GM20431 (cell line): ENCODE results near the gene SLC38A5.
"Not testable (repeated sequence)": the region's sequence is repeated elsewhere in the genome, so short reads cannot be mapped to it uniquely, and the experiment has no call there.

Experiments
- in situ Hi-C: fragments of 300-500 bp; cut with MseI, MboI; formaldehyde crosslinking; loops from one replicate; pipeline ENCODE4 v1.15.0; 2020; ENCODE audit warnings: low sequenced_read_pairs; ENCODE audit not compliant: unreplicated experiment

SLC38A5 gene

GRCh38 chrX:48471504-48471903 is 1.4 kb upstream of the SLC38A5 start:
- in situ Hi-C loops, result no loop called here

GRCh38 chrX:48470833-48471118 is 716 bp upstream of the SLC38A5 start:
- in situ Hi-C loops, result no loop called here

DNA sequence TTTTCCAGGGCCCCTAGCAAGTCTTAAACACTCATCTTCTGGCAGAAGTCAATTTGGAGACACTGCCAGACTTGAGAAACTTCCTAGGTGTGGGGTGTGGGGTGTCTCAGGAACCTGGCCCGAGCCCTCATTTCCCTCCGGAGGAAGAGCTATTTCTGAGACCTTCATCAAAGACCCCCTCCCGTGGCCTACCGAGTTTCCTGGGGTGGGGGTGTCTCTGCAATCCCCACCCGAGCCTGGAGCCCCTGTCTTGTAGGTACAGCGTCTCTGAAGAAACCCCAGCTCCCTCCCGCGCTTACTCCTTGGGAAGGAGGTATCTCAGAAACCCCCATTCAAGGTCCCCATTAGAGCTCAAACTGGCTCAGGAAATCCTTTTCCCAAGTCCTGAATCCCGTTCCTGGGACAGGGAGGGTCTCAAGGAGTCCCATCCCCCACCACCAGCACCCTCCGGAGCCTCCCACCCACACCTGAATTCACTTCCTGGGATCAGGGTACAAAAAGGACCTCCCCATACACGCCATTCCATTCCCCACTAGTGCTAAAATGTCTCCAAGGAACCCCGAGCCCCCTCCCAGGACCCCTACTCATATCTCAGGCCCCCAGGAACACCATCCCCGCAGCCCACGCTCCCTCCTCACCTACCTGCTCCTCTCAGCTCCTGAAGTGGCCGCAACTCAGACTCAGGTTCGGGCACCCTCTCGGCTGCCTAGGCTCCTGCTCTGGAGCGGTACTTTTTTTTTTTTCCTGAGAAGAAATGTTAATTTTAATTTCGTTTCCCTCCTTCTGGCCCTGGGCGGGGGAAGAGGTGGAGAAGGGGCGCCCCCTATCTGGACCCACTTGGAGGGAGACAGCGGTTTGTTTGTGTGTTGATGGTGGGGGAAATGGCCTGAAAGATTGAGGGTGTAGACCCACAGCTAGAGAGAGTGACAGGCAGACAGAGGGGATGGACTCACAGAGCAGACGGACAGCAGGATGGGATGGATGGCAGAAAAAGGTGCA is 1.1 kb downstream of the SLC38A5 start:
- in situ Hi-C loops, result no loop called here

DNA sequence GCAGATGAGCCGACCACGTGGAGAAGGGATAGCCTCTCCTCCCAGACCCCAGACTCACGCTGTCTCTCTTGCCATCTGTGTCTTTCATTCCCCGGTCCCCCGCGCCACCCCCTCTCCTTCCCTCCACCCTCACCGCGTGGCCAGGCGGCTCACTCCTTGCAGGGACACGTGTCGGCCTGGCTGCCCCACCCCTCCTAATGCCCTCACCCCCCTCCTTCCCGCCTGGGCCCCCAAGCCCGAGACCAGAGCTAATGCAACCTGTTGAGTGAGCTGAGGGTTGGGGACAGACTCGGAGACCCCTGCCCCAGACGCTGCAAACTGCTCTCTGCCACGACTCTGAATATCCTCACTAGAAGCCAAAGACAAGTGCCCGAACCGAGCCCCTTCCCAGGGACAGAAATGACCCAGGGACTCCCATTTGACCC is 1.8 kb downstream of the SLC38A5 start:
- in situ Hi-C loops, result no loop called here

GRCh38 chrX:48467281-48467761 is 2.7 kb downstream of the SLC38A5 start:
- in situ Hi-C loops, result no loop called here

GRCh38 chrX:48466696-48467095 is 3.4 kb downstream of the SLC38A5 start:
- in situ Hi-C loops, result no loop called here

GRCh38 chrX:48465336-48465933 is 4.6 kb downstream of the SLC38A5 start:
- in situ Hi-C loops, result no loop called here

DNA sequence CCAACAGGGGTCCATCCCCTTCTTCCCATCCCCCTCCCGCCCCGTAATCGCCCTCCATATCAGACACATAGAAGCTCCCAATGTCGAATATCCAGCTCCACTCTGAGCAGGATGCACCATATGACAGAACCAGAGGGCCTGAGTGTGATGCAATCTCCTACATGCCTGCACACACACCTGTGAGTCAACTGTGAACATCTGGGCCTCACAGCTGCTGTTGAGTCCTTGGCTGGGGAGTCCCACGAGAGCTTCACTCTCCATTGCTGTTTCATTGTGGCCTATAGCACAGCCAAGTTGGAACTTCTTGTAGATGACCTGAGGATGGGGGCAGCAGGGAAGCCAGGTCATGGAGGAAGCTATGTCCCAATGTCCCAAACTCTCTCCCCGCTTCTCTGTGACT is 8.2 kb downstream of the SLC38A5 start:
- in situ Hi-C loops, result no loop called here

DNA sequence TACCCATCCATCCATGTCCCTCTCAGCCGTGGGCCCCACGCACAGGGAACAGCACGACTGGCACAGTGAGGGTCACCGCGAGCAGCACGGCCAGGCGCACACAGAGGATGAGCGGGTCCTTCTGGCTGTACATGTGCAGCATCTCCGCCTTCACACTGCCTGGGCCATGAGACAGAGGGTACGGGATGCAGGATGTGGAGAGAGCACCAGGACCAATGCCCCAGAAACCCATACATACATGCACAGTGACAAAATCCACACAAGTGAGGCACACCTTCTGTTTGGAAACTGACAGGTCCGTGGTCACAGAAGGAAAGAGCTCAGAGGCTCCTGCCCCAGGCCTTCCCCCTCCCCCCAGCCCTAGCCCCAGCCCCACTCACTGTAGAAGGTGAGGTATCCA is 9.5 kb downstream of the SLC38A5 start:
- in situ Hi-C loops, result no loop called here

DNA sequence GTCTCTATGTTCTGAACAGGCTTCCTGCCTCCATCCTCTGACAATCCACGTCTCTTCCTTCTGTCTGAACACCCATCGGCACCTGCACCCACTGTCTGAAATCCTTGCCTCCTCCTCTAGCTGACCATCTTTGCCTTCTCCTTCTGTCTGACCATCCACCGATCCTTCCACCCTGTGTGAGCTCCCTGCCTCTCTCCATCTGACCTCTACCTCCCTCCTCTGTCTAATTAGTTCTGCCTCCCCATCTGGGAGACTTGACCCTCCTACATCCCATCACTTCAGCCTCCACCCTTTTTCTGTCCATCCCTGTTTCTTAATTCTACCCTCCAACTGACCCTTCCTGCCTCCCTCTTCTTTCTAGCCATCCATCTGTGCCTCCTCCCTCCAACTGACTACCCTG is 10.0 kb downstream of the SLC38A5 start:
- in situ Hi-C loops, result no loop called here

- in situ Hi-C loops, result no loop called here
Measured at GRCh38 chrX:48459483-48459882, 10.6 kb downstream of the SLC38A5 start.

DNA sequence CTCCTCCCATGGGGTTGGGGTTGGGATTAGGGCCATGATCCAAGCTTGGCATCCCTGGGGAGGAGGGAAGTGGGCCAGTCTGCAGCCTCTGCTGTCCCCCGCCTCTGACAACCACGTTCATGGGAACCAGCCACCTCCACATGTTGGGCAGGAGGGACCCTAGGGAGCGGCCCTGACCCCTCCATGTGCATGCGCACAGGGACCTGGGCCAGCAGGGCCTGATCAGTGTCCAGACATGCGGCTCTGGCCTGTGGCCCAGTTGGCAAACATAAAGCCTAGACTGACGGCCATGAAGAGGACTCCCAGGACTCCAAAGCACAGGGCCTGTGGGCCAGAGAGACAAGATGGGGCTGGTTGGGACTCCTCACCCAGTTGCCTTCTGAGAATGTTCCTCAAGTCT is 11.3 kb downstream of the SLC38A5 start:
- in situ Hi-C loops, result no loop called here

DNA sequence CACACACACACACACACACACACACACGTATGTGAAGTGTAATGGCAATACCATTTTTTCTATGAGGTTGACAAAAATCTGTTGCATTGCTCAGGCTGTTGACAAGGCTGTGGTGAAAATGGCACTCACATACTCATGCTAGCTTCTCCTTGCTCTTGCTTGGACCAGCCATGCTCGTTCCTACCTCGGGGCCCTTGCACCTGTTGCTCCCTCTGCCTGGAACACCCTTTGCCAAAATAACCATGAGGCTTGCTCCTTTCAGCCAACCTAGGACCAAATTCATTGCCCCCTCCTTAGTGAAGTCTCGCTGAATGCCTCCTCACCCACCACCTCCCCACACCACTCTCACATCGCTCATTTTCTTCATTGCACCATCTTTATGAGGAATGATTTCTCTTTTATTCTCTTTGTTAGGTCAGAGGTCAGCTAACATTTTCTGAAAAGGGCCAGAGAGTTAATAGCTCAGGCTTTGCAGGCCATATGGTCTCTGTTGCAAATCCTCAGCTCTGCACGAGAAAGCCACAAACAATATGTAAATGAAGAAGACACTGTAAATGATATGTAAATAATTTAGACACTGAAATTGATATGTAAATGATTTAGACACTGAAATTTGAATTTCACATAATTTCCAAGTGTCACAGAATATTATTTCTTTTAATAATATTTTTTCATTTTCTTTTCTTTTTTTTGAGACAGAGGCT is 13.3 kb downstream of the SLC38A5 start:
- in situ Hi-C loops, result no loop called here

DNA sequence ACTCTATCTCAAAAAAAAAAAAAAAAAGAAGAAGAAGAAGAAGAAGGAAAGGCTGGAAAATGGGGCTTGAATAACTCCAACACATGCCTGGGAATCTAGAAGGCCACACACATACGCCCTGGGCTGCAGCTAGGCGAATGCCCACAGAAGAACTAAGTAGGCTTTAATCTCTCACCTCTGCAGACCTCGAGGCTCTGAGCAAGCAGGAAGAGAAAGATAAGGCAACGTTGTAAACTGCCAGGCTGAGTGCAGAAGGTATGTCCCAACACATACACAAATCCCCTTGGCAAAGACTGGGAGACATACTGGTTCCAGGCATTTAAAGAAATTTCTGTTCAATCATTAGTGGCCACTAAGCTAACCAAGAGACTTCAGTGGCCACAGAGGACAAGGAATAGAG is 18.4 kb downstream of the SLC38A5 start:
- in situ Hi-C loops, result no loop called here

DNA sequence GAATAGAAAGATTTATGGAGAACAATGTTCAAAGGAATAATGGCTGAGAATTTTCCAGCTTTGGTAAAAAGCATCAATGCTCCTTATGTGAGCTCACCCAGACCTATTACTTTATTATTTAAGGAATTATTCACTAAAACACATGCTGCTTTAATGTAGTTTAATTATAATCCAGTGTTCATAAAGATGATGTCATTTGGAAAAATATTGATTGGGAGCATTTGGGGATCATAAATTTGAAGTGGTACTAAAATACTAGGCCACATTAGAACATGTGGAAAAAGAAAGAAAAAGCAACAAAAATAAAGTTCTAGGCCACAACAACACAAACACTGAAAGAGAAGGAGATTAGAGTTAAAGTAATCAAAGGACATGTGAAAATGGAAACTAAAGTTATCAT is 20.0 kb downstream of the SLC38A5 start:
- in situ Hi-C loops, result no loop called here

DNA sequence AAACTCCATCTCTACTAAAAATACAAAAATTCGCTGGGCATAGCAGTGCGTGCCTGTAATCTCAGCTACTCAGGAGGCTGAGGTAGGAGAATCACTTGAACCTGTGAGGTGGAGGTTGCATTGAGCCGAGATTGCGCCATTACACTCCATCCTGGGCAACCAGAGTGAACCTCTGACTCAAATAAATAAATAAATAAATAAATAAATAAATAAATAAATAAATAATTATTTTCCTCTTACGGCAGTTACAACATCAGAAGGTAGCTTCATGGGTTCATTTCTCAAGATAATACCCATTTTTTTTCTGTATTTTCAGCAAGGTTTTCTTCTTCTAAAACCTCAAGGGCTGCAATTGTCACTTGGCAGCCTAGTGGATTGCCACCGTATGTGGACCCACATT is 22.9 kb downstream of the SLC38A5 start:
- in situ Hi-C loops, result not testable (repeated sequence)

DNA sequence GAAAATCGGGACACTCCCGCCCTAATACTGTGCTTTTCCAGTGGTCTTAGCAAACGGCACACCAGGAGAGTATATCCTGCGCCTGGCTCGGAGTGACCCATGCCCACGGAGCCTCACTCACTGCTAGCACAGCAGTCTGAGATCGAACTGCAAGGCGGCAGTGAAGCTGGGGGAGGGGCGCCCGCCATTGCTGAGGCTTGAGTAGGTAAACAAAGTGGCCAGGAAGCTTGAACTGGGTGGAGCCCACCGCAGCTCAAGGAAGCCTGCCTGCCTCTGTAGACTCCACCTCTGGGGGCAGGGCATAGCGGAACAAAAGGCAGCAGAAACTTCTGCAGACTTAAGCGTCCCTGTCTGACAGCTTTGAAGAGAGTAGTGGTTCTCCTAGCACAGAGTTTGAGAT is 36.3 kb downstream of the SLC38A5 start:
- in situ Hi-C loops, result not testable (repeated sequence)

DNA sequence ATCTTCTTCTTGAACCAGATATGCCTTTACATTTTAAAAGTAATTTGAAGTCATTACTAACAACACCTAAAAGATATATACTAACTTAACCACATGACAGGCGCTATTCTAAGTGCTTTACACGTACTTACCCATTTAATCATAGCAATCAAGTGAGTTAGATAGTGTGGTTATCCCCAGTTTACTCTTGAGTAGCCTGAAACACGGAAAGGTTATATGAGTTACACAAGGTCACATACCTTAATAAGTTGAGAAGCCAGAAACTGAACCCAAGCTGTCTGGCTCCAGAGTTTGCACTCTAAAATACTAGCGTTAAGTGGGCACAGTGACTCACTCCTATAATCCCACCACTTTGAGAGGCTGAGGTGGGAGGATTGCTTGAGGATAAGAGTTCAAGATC is 39.9 kb downstream of the SLC38A5 start:
- in situ Hi-C loops, result not testable (repeated sequence)

- in situ Hi-C loops, result not testable (repeated sequence)
Measured at GRCh38 chrX:48429606-48430005, 40.5 kb downstream of the SLC38A5 start.

DNA sequence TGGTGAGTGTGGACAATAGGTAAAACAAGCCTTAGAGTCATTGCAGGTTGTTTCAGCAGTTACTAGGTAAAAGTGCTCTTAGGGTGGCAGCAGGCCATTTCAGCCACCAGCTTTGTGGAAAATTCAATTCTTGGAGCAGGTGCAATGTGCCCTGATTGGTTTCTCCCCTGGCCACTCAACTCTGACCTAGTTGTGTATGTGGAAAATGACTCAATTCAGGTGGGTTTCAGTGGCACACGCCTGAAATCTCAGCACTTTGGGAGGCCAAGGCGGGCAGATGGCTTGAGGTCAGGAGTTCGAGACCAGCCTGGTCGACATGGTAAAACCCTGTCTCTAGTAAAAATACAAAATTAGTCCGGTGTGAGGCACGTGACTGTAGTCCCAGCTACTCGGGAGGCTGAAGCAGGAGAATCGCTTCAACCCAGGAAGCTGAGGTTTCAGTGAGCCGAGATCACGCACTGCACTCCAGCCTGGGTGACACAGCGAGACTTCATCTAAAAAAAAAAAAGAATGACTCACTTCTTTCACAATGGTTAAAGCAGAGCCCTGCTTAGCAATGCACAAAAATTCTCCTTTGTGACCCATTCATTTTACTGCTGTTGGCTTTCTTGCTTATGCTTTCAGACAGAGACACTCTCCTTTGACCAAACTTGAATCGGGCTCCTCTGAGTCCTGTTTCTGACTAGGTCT is 42.9 kb downstream of the SLC38A5 start:
- in situ Hi-C loops, result not testable (repeated sequence)
